Stimulated activated naive CD4-positive, alpha-beta T cell treated with Interleukin-2 at 50 U/mL for 16 hours (primary cell): ENCODE data around the gene RPL23.

Source experiments
- DNase-seq: peaks from one replicate; lab custom pipeline; 2025; lab: John Stamatoyannopoulos, UW

The RPL23 gene

DNA sequence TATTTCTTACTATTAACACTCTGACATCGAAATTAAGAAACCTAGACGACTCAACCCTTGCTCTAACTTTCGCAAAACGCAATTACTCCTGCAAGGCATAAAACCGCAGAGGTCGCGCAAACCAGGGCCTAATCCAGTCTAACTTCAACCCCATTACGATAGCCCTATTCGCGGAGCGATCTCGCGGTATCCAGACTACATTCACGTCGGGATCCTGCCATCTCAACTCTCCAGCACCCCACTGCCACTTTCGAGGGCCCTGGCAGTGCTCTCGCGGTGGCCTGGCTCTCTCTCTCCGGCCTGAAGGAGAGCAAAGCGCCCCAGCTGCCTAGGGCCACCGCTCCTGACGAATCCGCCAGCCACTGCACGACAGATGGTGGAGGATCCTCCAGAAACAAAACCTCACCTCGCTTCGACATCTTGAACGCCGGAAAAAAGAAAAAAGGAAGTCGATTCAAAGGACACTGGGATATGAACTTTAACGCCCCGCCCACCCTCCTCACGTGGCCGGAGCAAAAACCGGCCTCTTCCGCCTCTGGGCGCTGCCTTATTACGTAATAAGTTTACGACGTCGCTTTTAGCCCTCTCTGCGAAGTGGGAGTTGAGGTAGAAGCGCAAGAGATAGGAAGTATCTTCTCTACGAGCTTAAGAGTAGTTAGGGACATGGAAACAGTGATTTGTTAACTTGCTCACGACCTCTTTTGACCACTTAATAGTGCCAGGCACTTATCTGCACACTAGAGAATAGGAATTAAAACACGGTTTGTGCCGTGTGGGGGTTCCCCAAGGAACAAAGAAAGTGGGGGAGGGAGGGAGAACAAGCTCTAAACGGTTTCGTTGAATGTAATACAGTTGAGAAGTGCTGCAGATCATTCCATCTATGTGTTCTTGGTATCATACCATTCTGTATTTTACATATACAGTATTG is at the start of gene RPL23:
Gene RPL23, minus strand, starts transcription at position 430 of the 928 bp plus-strand sequence. Its CDS starts 11 bp downstream, at position 419.
- DNase-seq, result peak; percentile 90

DNA sequence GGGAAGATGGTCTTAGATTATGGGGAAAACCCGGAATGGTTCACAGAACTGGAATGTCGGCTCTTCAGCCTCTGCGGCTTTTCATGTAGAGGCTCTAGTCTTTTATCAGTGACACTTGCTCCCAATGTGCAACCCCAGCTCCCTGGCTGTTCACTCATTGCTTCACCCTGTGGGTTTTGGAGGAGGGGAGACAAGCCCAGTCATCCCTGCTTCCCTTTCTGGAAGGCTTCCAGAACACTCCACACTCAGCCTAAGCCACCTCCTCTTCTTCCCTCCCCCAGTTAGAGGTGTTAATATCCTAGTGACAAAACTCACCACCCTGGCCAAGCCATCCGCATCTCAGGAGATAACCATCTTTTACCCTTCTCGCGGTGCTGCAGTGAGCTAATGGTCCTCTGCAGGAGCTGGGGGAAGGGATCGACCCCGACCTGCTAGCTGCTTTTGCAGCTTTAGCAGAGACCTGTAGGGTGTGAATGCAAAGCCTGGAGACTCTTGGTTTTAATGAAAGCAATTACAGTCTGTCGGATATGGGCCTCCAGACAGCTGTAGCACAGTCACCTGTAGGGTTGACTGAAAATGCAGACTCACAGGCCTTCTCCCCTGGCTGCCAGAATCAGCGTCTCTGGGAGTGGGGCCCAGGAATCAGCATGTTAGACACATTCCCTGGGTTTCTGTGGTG is 47.6 kb upstream of the RPL23 start:
- peak; percentile 9 for DNase-seq

DNA sequence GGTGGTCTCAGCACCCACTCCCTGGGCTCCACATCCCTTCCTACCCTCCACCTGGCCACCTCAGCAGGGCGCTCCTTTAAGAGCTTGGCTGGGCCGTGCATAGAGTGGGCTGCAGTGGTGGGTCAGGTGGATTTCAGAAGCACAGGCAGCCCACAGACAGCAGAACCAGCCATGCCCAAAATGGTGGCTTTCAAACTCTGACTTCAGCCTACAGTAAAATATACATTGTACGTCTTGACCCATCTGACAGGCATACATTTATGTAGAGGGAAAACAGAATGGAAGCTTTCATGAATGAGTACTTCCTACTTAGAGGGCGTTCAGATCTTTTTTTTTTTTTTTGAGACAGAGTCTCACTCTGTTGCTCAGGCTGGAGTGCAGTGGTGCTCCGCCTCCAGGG is 45.9 kb upstream of the RPL23 start:
- no peak for DNase-seq

DNA sequence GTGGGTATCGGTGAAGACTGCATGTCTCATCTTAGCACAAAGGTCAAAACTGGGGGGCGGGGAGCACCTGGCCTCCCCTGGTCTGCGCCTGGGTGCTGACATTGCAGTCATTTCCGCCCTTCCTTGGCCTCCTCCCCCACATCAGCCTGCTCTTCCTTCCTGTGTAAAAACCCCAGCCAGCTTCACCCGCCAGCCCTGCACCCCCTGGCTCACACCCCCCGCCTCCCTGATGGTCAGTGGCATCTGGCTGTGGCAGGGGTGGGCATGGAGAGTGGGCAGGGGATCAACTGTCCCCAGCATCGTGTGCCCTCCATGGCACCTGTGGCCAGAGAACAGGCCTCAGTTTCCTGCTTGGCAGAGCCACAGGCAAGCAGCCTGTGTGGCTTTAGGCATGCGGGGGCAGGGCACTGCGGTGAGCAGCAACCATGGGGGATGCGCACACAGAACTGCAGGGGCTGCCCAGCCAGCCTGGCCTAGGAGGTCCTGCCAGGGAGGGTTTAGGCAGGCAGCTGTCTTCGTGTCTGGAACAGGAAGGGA is 45.4 kb upstream of the RPL23 start:
- DNase-seq, result peak; percentile 87

DNA sequence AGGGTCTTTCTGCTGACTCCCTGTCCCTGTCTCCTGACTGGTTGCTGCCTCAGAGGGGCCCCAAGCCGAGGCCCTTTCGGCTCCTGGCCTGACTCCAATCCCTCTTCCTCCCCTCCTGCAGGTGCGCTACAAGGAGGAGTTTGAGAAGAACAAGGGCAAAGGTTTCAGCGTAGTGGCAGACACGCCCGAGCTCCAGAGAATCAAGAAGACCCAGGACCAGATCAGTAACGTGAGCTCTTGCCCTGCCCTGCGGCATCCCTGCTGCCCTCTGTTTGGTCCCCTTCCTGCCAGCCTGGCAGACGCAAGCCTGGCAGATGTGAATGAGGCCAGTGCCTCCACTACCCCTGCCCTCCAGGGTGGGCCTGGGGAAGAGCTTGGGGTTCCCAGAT is 44.8 kb upstream of the RPL23 start:
- DNase-seq, result no peak

DNA sequence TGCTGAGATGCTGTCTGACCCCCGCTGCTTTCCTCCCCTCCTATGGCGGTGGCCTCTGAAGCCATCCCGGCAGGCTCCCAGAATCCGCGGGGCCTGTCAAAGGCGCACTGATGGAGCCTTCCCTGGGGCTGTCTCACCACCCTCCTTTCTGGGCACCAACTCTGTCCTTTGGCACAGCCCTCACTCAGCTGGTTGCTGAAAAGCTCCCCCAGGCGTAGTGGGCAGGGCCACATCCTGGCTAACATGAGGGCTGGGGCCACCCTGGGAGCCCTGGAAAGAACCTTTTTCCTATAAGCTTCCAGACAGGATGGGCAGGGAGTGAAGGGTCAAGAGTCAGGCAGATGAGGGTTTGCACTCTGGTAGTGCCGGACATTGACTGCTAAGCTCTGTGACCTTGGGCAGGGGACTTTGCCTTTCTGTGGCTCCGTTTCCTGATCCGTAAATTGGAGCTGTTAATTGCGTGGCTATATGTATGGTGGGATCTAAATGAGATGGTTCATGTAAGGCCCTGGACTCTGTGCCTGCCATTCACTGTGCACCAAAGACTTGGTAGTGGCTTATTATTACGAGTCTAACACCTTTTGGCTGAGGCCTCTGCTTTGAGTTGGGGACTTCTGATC is 44.3 kb upstream of the RPL23 start:
- no peak for DNase-seq

DNA sequence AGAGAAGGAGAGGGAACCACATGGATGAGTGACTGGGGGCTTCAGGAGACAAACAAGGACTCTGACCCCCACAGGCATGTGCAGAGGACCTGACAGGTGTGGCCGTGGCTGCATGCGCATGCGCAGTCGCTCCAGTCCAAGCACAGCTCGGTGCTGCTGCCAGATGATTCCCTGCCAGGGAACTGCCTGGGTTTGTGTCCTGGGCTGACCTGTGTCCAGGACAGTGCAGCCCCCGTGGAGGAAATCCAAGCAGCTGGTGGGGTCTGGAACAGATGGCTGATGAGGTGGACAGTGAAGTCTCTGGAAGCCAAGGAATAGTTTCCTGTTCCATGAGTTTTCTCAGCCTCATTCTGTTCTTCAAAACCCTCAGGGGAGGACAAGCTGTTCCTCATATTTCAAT is 43.7 kb upstream of the RPL23 start:
- no peak for DNase-seq

DNA sequence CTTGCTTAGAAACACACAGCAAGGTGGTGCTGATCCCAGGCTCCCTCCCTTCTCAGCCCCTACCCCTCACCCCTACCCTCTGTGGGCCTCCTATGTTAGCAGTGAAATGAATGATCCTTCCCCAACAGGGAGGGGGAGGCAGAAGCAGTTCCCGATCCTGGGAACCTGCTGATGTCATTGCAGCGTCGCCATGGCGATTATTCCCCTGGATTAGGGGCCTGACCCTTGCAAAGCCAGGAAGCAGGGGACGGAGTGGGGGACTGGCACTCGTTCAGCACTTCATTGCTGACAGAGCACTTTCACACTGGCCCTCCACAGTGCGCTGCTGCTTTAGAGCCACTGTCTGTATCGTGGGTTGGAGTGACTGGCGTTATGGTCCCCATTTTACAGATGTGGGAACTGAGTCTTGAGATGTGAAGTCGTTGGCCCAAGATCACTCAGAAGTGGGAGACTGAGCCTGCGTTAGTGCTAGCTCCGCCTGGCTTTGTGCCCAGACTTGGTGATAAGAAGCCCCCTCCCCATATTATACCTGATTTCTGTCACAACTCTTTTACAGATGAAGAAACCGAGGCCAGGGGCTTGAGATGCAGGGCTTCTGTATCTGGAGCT is 42.9 kb upstream of the RPL23 start:
- no peak for DNase-seq

DNA sequence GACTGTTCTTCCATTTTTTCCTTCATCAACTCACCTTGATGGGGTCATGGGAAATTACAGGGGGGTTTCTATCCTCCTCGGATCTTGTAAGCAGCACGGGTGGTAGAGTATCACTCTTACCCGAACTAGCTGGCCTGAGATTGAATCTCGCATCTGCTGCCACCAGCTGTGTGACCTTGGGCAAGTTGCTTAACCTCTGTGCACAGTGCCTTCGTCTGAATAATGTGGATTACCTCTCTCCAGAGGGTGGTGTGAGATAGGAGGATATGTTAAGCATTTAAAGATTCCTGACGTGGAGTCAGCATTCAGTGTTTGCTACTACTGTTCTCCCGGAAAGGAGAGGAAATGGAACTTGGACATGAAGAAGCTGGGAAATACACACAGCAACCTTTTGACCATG is 40.8 kb upstream of the RPL23 start:
- no peak for DNase-seq

DNA sequence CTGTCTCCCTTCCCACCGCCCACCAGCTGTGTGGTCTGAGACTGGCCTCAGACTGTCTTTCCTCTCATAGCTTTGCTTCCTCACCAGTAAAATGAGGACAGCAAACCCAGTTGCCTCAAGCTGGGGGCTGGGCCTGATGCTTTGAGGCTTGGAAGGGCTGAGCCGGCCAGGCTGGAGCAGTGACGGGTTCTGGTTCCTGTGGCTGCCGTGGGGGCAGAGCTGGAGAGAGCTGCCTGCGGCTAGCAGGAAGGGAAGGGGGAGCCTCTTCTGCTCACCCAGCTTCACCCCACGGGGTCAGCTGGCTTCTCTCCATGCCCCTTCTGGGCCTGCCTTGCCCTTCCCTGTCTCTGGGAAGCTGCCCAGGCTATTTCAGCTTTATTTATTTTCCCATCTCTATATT is 40.1 kb upstream of the RPL23 start:
- no peak for DNase-seq

DNA sequence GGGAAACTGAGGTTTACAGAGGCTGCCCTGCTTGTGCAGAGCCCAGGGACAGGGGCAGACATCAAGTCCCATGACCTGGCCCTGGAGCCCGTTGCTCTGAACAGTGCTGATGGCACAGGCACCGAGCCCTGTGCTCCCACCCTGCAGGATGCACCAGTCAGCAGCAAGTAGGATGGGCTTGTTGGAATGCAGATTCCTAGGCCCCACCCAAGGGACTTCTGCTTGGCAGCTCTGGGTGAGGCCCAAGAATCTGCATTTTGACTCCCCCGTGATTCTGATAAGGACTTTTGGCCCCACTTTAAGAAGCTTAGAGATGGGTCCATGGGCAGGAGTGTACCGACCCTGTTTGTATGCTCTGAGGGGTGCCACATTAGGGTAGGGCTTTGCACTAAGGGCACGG is 39.6 kb upstream of the RPL23 start:
- no peak for DNase-seq

DNA sequence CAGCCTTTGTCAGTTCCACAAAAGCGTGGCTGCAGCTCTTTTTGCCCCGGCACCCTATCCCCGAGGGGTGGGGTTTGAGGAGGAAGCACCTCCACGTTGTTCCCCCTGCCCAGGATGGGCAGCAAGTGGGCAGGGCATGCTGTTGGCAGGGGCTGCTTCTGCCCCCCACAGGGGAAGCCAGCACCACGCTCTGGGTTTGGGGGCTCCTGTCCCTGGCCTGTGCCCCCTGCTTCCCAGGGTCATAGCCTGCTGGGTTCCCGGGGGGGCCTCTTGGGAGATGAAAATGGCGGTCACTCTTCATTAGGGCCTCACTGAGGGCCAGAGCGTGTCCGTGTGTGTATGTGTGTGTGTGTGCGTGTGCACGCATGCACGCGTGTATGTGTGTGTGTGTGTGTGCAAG is 39.1 kb upstream of the RPL23 start:
- DNase-seq, result no peak

DNA sequence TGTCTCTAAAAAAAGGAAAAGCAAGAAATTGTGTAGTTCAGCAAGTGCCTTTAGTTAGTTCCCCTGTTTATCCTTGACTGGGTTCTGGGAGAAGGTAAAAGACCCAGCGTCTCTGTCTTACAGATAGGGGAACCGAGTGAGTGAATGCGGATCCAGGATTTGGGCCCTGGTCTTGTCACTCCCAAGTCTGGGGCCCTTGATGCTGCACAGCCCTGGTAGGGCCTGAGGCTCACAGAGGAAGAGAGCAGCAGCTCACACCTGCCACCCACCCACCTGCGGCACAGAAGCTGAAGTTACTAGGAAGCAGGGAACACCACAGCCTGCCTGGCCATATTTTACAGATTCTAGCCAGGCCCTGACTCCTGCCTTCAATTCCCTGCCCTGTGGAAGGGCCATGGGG is 38.6 kb upstream of the RPL23 start:
- peak; percentile 7 for DNase-seq

DNA sequence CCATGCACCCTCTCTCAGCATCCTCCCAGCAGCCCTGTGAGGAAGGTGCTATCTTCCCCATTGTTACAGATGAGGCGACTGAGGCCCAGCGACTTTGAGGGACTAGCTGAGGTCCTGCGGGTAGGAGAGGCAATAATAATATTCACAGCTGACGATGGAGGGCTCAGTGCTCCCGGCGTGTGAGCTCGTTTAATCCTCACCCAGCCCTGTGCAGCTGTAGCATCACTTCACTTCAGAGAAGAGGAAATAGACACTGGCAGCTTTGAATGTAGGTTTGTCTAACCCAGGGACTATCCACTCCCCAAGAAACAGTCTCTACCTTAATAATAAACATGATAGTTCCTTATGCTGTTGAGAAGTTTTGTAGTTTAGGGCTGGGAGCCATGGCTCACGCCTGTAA is 37.9 kb upstream of the RPL23 start:
- no peak for DNase-seq

DNA sequence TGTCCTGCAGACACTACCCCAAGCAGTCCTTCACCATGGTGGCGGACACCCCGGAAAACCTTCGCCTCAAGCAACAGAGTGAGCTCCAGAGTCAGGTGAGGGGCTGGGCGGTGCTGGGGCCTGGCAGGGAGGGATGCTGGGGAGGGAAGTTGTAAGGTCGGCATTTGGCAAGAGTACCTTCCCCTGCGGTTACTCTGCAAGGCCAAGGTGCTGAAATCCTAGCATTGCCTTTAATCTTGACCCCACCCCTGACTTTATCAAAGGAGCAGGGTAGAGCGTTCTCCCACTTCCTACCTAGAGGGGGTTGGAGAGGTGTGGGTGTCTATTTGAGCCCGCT is 36.9 kb upstream of the RPL23 start:
- no peak for DNase-seq

DNA sequence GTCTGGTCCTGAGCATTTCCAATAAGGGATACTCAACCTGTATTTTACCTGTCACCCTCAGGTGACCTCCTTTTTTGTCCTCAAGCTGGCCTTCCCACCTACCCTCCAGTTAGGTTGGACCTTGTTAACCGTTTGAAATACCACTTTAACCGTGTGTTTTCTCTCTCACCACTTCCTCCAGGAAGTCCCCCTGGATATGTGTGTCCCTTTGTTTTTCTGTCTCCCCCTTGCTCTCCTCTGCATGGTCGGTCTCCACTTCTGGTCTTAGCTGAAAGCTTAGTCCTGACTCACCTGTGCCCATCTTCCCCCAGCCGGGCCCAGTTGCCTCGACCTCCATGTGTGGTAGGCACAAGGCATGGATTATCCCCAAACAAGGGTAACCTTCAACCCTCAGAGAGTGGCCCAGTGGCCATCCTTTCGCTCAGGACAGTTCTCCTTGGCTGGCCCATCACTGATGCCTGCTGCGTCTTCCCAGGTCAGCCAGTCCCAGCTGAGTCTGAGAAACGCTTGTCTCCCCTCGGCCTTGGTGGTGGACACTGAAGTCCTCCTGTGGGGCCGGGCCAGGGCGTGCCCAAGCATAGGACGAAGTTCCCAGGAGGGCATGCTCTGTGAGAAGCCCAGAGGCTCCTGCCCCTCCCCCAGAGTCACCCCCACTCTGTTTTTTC is 36.4 kb upstream of the RPL23 start:
- DNase-seq, result no peak

DNA sequence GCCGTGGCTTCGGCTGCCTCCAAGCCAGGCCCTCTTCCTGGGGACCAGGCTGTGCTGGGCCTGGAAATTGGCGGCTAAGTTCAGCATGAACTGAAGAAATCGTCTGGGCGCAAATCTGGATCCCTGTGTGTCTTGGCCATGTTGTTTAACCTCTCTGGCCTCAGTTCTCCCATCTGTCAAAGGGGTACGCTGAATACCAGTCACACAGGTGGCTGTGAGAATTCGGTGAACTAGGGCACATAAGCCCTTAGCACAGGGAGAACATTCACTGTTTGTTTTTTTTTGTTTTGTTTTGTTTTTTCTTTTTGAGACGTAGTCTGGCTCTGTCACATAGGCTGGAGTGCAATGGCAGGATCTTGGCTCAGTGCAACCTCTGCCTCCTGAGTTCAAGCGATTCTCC is 35.3 kb upstream of the RPL23 start:
- DNase-seq, result no peak

DNA sequence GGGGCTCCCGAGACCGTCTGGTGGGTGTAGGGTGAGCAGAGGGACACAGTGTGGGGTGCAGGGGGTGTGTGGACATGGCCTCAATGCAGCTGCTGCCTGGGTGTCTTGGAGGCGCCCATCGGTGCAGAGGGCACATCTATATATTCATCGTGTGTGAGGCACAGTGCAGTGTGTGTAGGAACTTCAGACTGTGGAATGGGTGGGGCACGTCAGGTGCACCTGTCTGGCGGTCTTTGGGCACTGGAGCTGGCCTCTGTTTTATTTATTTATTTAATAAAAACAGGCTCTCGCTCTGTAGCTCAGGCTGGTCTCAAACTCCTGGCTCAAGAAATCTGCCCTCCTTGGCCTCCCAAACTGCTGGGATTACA is 33.1 kb upstream of the RPL23 start:
- no peak for DNase-seq

DNA sequence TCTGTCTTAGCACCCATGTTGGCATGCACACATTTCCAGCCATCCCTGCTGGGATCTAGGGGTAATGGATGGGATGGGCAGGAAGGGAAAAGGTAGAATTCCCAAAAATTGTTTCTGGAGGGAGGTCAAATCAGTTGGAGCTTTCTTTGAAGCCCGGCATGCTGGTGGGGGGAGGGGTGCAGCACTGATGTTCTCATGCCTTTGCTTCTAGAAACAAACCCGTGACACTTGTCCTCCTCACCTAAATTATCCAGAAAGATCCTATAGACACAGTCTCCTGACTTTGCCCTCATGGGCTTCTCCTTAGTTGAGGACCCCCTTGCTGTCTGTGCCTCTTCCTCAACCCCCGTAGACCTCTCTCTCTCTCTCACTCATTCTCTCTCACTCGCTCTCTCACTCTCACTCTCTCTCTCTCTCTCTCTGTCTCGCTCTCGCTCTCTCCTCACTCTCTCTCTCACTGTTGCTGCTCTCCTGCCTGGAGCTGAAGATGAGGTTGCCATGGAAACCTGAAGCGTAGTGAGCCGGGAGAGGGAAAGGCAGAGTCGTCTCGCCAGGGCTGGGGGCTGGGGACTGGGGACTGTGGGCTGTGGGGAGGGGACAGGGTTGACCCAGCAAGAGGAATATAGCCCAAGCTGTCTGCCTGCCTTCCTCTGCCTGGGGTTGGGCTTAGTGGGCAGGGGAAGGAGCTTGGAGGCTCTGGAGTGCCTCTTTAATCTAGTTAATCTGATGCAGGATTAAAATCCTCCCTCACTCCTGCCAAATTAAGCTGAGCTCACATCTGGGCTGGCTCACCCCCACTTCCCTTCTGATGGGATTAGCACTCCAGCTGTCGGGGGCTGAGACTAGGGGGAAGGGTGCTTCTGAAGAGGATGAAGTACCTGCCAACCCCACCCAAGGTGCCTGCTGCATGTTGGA is 32.5 kb upstream of the RPL23 start:
- DNase-seq, result no peak

DNA sequence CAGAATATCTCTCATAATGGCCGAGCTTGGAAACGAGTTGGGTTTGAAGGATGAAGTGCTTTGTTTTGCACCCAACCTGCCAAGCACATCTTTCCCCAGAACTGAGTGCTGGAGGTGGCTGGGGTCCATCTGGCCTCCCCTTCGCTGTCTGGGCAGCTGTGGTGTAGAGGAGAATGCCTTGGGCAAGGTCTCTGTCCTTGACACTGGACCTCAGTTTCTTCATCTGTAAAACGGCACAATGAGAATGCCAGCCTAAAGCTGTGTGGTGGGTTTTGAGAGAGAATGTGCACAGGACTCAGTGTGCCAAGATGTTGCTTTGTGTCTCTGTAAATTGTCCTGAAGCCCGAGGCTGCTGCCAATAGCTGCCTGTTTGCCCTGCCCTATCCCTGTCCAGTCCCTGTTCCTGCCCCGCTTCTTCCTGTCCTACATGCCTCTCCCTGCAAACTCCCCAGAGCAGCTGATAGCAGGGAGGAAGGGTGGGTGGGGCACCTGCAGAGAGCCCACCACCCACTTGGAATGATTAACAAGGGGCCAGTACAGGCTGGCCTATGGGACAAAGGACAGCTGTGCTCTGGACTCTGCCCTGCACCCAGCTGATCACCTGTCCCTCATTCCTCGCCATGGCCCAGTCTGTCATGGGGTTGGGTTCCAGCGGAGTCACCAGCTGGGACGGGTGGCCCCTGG is 31.7 kb upstream of the RPL23 start:
- DNase-seq, result no peak
